Right atrium auricular region (tissue), 2 donors: ENCODE measurements around the gene PIGR. TPM values are rescaled to one million over a fixed set of nuclear protein-coding genes. Genes with fewer than 3 reads are reported as not detected.
A peak's percentile ranks its signal among the peaks of the same experiment; 100 is the strongest.

Source experiments
- DNase-seq: peaks from one replicate; pipeline ENCODE4 v3.0.0-alpha.2; 2019; ENCODE audit warnings: low spot score
- H3K27ac ChIP-seq, 2 donors: fragments of 200-600 bp; sonication (generic); 1 replicate in 1 of 2; 2 replicates in 1 of 2; pipeline ENCODE4 v1.5.1; 2016 to 2019
- H3K27me3 ChIP-seq, 2 donors: fragments of 200-600 bp; sonication (generic); one replicate each; pipeline versions ENCODE4 v1.5.1 to v1.6.0; 2017 to 2019
- H3K36me3 ChIP-seq: fragments of 200-600 bp; sonication (generic); one replicate; pipeline ENCODE4 v1.5.1; 2016
- H3K4me1 ChIP-seq, 2 donors: fragments of 200-600 bp; sonication (generic); one replicate each; pipeline versions ENCODE4 v1.5.1 to v1.6.0; 2017 to 2019
- H3K4me3 ChIP-seq, 2 donors: fragments of 200-600 bp; sonication (generic); 1 replicate in 1 of 2; 2 replicates in 1 of 2; pipeline ENCODE4 v1.5.1; 2017 to 2019; ENCODE audit warnings: mild to moderate bottlenecking in 1 of 2, moderate library complexity in 1 of 2
- H3K9me3 ChIP-seq, 2 donors: fragments of 200-600 bp; sonication (generic); one replicate each; pipeline ENCODE4 v1.5.1; 2019
- CTCF ChIP-seq, 2 donors: fragments of 200-600 bp; sonication (generic); IDR thresholded peaks; one replicate each; pipeline ENCODE4 v1.5.1; 2019; ENCODE audit warnings: antibody characterized with exemption in 2 of 2
- total RNA-seq, 2 donors: library from RNA; depleted of rRNA; stranded (reverse); fragments of >200 nt; gene quantifications; one replicate each; pipeline ENCODE4 v1.1.0, GENCODE V29; 2016

The PIGR gene
- total RNA-seq, 2 donors from 2014 or later: not detected

- no peak overlapping the region for H3K27ac ChIP-seq
- no peaks in the 10 kb centered on the region for H3K9me3 ChIP-seq
- no peak for DNase-seq
- TF ChIP-seq CTCF (IDR thresholded peaks at IDR 0.05): no peak
- H3K27me3 ChIP-seq: no peaks in the 10 kb centered on the region
- no peak overlapping the region for H3K4me3 ChIP-seq
- H3K36me3 ChIP-seq: no peaks in the 10 kb centered on the region
- H3K4me1 ChIP-seq: no peaks in the 10 kb centered on the region
Measured at GRCh38 chr1:206939841-206940587, 6.3 kb downstream of the PIGR start.

GRCh38 chr1:206939131-206939530 is 7.1 kb downstream of the PIGR start:
- Histone ChIP-seq H3K9me3 (no peaks in the 10 kb centered on the region), H3K36me3 (no peaks in the 10 kb centered on the region), H3K27me3 (no peaks in the 10 kb centered on the region), H3K4me1 (no peaks in the 10 kb centered on the region), H3K27ac (no peak overlapping the region), H3K4me3 (no peak overlapping the region)
- no peak for TF ChIP-seq CTCF (IDR thresholded peaks at IDR 0.05)
- DNase-seq: no peak

GRCh38 chr1:206937425-206937824 is 8.8 kb downstream of the PIGR start:
- H3K36me3 ChIP-seq: no peaks in the 10 kb centered on the region
- H3K4me1 ChIP-seq: no peaks in the 10 kb centered on the region
- no peak overlapping the region for H3K4me3 ChIP-seq
- no peak for TF ChIP-seq CTCF (IDR thresholded peaks at IDR 0.05)
- H3K27ac ChIP-seq: no peak overlapping the region
- no peak for DNase-seq
- no peaks in the 10 kb centered on the region for H3K27me3 ChIP-seq
- no peaks in the 10 kb centered on the region for H3K9me3 ChIP-seq

GRCh38 chr1:206935491-206936067 is 10.7 kb downstream of the PIGR start:
- Histone ChIP-seq H3K4me3 (no peak overlapping the region), H3K36me3 (no peaks in the 10 kb centered on the region), H3K27me3 (no peaks in the 10 kb centered on the region), H3K27ac (no peak overlapping the region), H3K9me3 (no peaks in the 10 kb centered on the region), H3K4me1 (no peaks in the 10 kb centered on the region)
- no peak for DNase-seq
- peak in 1 of 2 donors; percentile 49 for TF ChIP-seq CTCF (IDR thresholded peaks at IDR 0.05)

- no peaks in the 10 kb centered on the region for H3K27me3 ChIP-seq
- TF ChIP-seq CTCF (IDR thresholded peaks at IDR 0.05): peak in 1 of 2 donors; percentile 44
- H3K36me3 ChIP-seq: no peaks in the 10 kb centered on the region
- no peaks in the 10 kb centered on the region for H3K4me1 ChIP-seq
- no peak overlapping the region for H3K27ac ChIP-seq
- no peak for DNase-seq
- H3K4me3 ChIP-seq: no peak overlapping the region
- no peaks in the 10 kb centered on the region for H3K9me3 ChIP-seq
Measured at GRCh38 chr1:206933333-206933945, 12.8 kb downstream of the PIGR start.
